Heart left ventricle (tissue), 16 donors: ENCODE data around the gene FXR1. TPM values are rescaled to one million over a fixed set of nuclear protein-coding genes. Genes with fewer than 3 reads are reported as not detected.

Experiments used
- ATAC-seq, 4 donors: fragments of 200-7000 bp; cut with Tn5 transposase; one replicate each; pipeline ENCODE4 v1.9.1; 2020 to 2022; ENCODE audit warnings: moderate library complexity in 4 of 4, mild to moderate bottlenecking in 3 of 4, moderate number of reproducible peaks in 1 of 4
- DNase-seq, 5 donors: peaks; one replicate each; pipeline ENCODE4 v3.0.0-alpha.2; 2020
- H3K27ac ChIP-seq, 12 donors: fragments of 200-600 bp; sonication (generic) in 4 of 12; one replicate each; pipeline versions ENCODE4 v1.5.0 to v1.8.0; 2016 to 2022; ENCODE audit warnings: mild to moderate bottlenecking in 2 of 12
- H3K27me3 ChIP-seq, 9 donors: fragments of 200-600 bp; sonication (generic) in 2 of 9; one replicate each; pipeline versions ENCODE4 v1.5.1 to v1.8.0; 2016 to 2022; ENCODE audit warnings: mild to moderate bottlenecking in 3 of 9
- H3K36me3 ChIP-seq, 9 donors: fragments of 200-600 bp; sonication (generic) in 2 of 9; one replicate each; pipeline versions ENCODE4 v1.5.0 to v1.8.0; 2018 to 2022; ENCODE audit warnings: mild to moderate bottlenecking in 2 of 9
- H3K4me1 ChIP-seq, 12 donors: fragments of 200-600 bp; sonication (generic) in 4 of 12; one replicate each; pipeline versions ENCODE4 v1.5.0 to v1.8.0; 2016 to 2022; ENCODE audit warnings: mild to moderate bottlenecking in 3 of 12
- H3K4me3 ChIP-seq, 12 donors: fragments of 200-600 bp; sonication (generic) in 4 of 12; one replicate each; pipeline versions ENCODE4 v1.5.0 to v1.8.0; 2017 to 2022; ENCODE audit warnings: mild to moderate bottlenecking in 9 of 12, moderate library complexity in 4 of 12
- H3K9me3 ChIP-seq, 12 donors: fragments of 200-600 bp; sonication (generic) in 4 of 12; one replicate each; pipeline versions ENCODE4 v1.5.0 to v1.8.0; 2016 to 2022; ENCODE audit warnings: mild to moderate bottlenecking in 1 of 12
- CTCF ChIP-seq, 12 donors: fragments of 200-600 bp; sonication (generic) in 4 of 12; IDR thresholded peaks; one replicate each; pipeline versions ENCODE4 v1.5.0 to v1.8.0; 2018 to 2022; ENCODE audit warnings: antibody characterized with exemption in 12 of 12, mild to moderate bottlenecking in 5 of 12
- POLR2A ChIP-seq, 2 donors: fragments of 450-650 bp; IDR thresholded peaks; one replicate each; pipeline ENCODE4 v1.6.1; 2017; ENCODE audit warnings: antibody characterized with exemption in 2 of 2, mild to moderate bottlenecking in 2 of 2, moderate library complexity in 2 of 2
- WGBS, 4 donors: extraction: QIAGEN DNeasy Blood & Tissue Kit in 2 of 4; methylation state at CpG; one replicate each; pipeline versions ENCODE4 v1.1.5 to v1.1.7; 2013 to 2018; 5-methylcytosine and 5-hydroxymethylcytosine counted together
- intact Hi-C, 10 donors: fragments of 100-400 bp; cut with DNase I; formaldehyde crosslinking; loops; one replicate each; pipeline versions ENCODE4 v1.11.1 to v1.14.2; 2022
- polyA plus RNA-seq, 2 donors: library from polyadenylated mRNA; stranded (reverse); fragments of 200-250 nt; gene quantifications; one replicate each; pipeline ENCODE4 v1.2.3, GENCODE V29; 2013
- total RNA-seq, 9 donors: library from RNA; depleted of rRNA in 2 of 9; stranded (reverse); fragments of >200 nt in 2 of 9; fragmentation: NEBNext Ultra II Directional in 3 of 9; extraction: Animal tissue kit (Norgen Biotek cat#: 25700) in 3 of 9; gene quantifications; one replicate each; pipeline versions ENCODE4 v1.1.0 to v1.2.4, GENCODE V29; 2016 to 2023
- donor health status: ischemic (EF 13 %, LVEDD 7.1; RV severe dilation, severe dysfunction).
- donor health status: healthy with polysubstance abuse.
- donor health status: DM: no; HTN: yes; CAD: no.
- donor health status: DM: no; HTN: no; CAD: no.
- donor health status: ischemic (EF 25% LVEDD 6.9; RV normal size, moderate dysfunction).
- donor health status: ischemic (EF 25% LVEDD 5.7; RV mildly dilated, moderate dysfunction).
- donor health status: healthy.
- donor health status: DM: yes; HTN: yes; CAD: no.
- donor health status: ischemic (EF 35%, LVEDD 5.7; RV mildly dilated, moderate dysfunction).
- donor health status: nonischemic (EF 11% LVEDD 7.7; RV severe dilation, severe dysfunction).
- donor health status: DM: yes; HTN: yes; CAD: no.
- donor health status: PGD.
- donor health status: ischemic (EF 29% LVEDD 5.4; RV normal size, mild dysfunction).
- donor health status: nonischemic (EF 23%, LVEDD 6.1; RV moderate dilation, normal function).

Gene FXR1
- total and polyA plus RNA-seq, 11 donors: 113 to 298 (median 212) TPM

- Histone ChIP-seq H3K27me3 (no peaks in the 10 kb centered on the region), H3K36me3 (peaks cover 0 to 43% (median 30%) of the 10 kb centered on the region in 9 donors), H3K4me1 (peaks cover 0 to 34% (median 10%) of the 10 kb centered on the region in 12 donors), H3K27ac (no peak overlapping the region), H3K9me3 (no peaks in the 10 kb centered on the region), H3K4me3 (no peak overlapping the region)
- 91 to 95% (median 94%) methylated on average over 1 of the region's 1 CpG for WGBS, 4 donors
- ATAC-seq (no peak), DNase-seq (no peak)
- intact Hi-C loops: no loop called here
- TF ChIP-seq CTCF (IDR thresholded peaks at IDR 0.05) (no peak), POLR2A (IDR thresholded peaks at IDR 0.05) (no peak)
Measured at GRCh38 chr3:180934638-180935037, 22.2 kb downstream of the FXR1 start.

- H3K36me3 ChIP-seq: peaks cover 0 to 68% (median 53%) of the 10 kb centered on the region in 9 donors
- 94 to 99% (median 98%) methylated on average over 5 of the region's 5 CpGs for WGBS, 4 donors
- no peaks in the 10 kb centered on the region for H3K9me3 ChIP-seq
- no peak for DNase-seq
- H3K27ac ChIP-seq: no peak overlapping the region
- intact Hi-C loops: no loop called here
- TF ChIP-seq CTCF (IDR thresholded peaks at IDR 0.05): no peak
- TF ChIP-seq POLR2A (IDR thresholded peaks at IDR 0.05): no peak
- no peak for ATAC-seq
- H3K4me3 ChIP-seq: no peak overlapping the region
- peaks cover 0 to 12% (median 0%) of the 10 kb centered on the region in 12 donors for H3K4me1 ChIP-seq
- H3K27me3 ChIP-seq: no peaks in the 10 kb centered on the region
Measured at GRCh38 chr3:180940826-180941225, 28.4 kb downstream of the FXR1 start.

- TF ChIP-seq CTCF (IDR thresholded peaks at IDR 0.05): no peak
- no peak for TF ChIP-seq POLR2A (IDR thresholded peaks at IDR 0.05)
- intact Hi-C loops: no loop called here
- Histone ChIP-seq H3K4me3 (no peak overlapping the region), H3K4me1 (no peaks in the 10 kb centered on the region), H3K27ac (no peak overlapping the region), H3K9me3 (no peaks in the 10 kb centered on the region), H3K36me3 (peaks cover 0 to 83% (median 76%) of the 10 kb centered on the region in 9 donors), H3K27me3 (no peaks in the 10 kb centered on the region)
- no peak for ATAC-seq
- DNase-seq: no peak
- WGBS, 4 donors: 85 to 95% (median 93%) methylated on average over 4 of the region's 4 CpGs
Measured at GRCh38 chr3:180947761-180948390, 35.4 kb downstream of the FXR1 start.

GRCh38 chr3:180959691-180960090, 47.2 kb downstream of the FXR1 start:
- TF ChIP-seq CTCF (IDR thresholded peaks at IDR 0.05): no peak
- TF ChIP-seq POLR2A (IDR thresholded peaks at IDR 0.05): no peak
- Histone ChIP-seq H3K4me1 (no peaks in the 10 kb centered on the region), H3K9me3 (no peaks in the 10 kb centered on the region), H3K36me3 (peaks cover 0 to 100% (median 97%) of the 10 kb centered on the region in 9 donors), H3K27me3 (no peaks in the 10 kb centered on the region), H3K27ac (no peak overlapping the region), H3K4me3 (no peak overlapping the region)
- no peak for DNase-seq
- 91 to 97% (median 96%) methylated on average over 1 of the region's 1 CpG for WGBS, 4 donors
- intact Hi-C loops: no loop called here
- no peak for ATAC-seq
